ENCODE data around the gene CAVIN3.

CAVIN3 gene

GRCh38 chr11:6319704-6320410 lies 444 bp downstream of the CAVIN3 start:
- no peak overlapping the region for H3K4me3 ChIP-seq (ENCODE audit: low read length)
- no peaks in the 10 kb centered on the region for H3F3A ChIP-seq (ENCODE audit: control insufficient read depth, insufficient read depth)
- H3K27me3 ChIP-seq (ENCODE audit: control insufficient read depth, low read length) = peaks cover 15% of the 10 kb centered on the region; the same call in 1 of the 2 replicates
- no peak overlapping the region for H3K4me2 ChIP-seq (ENCODE audit: low read length)
- H3K36me3 ChIP-seq (ENCODE audit: control insufficient read depth, low read length) = no peaks in the 10 kb centered on the region
- H3K27ac ChIP-seq (ENCODE audit: low read depth, low read length) = no peak overlapping the region
- TF ChIP-seq EZH2phosphoT487 (IDR thresholded peaks at IDR 0.05; ENCODE audit: borderline replicate concordance, low read length) (no peak), CTCF (IDR thresholded peaks at IDR 0.05; ENCODE audit: low read depth, low read length, poor library complexity, severe bottlenecking) (no peak)
- H3K4me1 ChIP-seq (ENCODE audit: control insufficient read depth, low read length) = no peaks in the 10 kb centered on the region
- H3K9me3 ChIP-seq (ENCODE audit: control insufficient read depth, insufficient read depth, low read length) = no peaks in the 10 kb centered on the region
- no peaks in the 10 kb centered on the region for H4K20me1 ChIP-seq (ENCODE audit: control insufficient read depth, insufficient read depth, low read depth, low read length)
- H3K9me2 ChIP-seq (replicated peaks; ENCODE audit: control insufficient read depth, low read length) = no peaks in the 10 kb centered on the region
- H3K79me2 ChIP-seq (ENCODE audit: control insufficient read depth, low read length) = no peaks in the 10 kb centered on the region

- Histone ChIP-seq H3K27me3 (ENCODE audit: control insufficient read depth, low read length) (peaks cover 21% of the 10 kb centered on the region), H3K4me3 (ENCODE audit: low read length) (no peak overlapping the region), H3K36me3 (ENCODE audit: control insufficient read depth, low read length) (no peaks in the 10 kb centered on the region), H3K27ac (ENCODE audit: low read depth, low read length) (no peak overlapping the region), H4K20me1 (ENCODE audit: control insufficient read depth, insufficient read depth, low read depth, low read length) (no peaks in the 10 kb centered on the region), H3K4me2 (ENCODE audit: low read length) (no peak overlapping the region), H3K9me2 (replicated peaks; ENCODE audit: control insufficient read depth, low read length) (no peaks in the 10 kb centered on the region), H3F3A (ENCODE audit: control insufficient read depth, insufficient read depth) (no peaks in the 10 kb centered on the region), H3K9me3 (ENCODE audit: control insufficient read depth, insufficient read depth, low read length) (no peaks in the 10 kb centered on the region), H3K79me2 (ENCODE audit: control insufficient read depth, low read length) (no peaks in the 10 kb centered on the region), H3K4me1 (ENCODE audit: control insufficient read depth, low read length) (no peaks in the 10 kb centered on the region)
- TF ChIP-seq EZH2phosphoT487 (IDR thresholded peaks at IDR 0.05; ENCODE audit: borderline replicate concordance, low read length) = no peak
- TF ChIP-seq CTCF (IDR thresholded peaks at IDR 0.05; ENCODE audit: low read depth, low read length, poor library complexity, severe bottlenecking) = no peak
Measured at GRCh38 chr11:6319001-6319703, 1.1 kb downstream of the CAVIN3 start.

GRCh38 chr11:6318204-6318603 lies 2.1 kb downstream of the CAVIN3 start:
- H3K4me2 ChIP-seq (ENCODE audit: low read length) = no peak overlapping the region
- H3K36me3 ChIP-seq (ENCODE audit: control insufficient read depth, low read length) = no peaks in the 10 kb centered on the region

More at GRCh38 chr11:6318204-6318603, 2.1 kb downstream of the CAVIN3 start:
- Histone ChIP-seq H3K27ac (ENCODE audit: low read depth, low read length) (no peak overlapping the region), H3K9me3 (ENCODE audit: control insufficient read depth, insufficient read depth, low read length) (no peaks in the 10 kb centered on the region), H3K4me3 (ENCODE audit: low read length) (no peak overlapping the region), H3K4me1 (ENCODE audit: control insufficient read depth, low read length) (no peaks in the 10 kb centered on the region), H3F3A (ENCODE audit: control insufficient read depth, insufficient read depth) (no peaks in the 10 kb centered on the region), H4K20me1 (ENCODE audit: control insufficient read depth, insufficient read depth, low read depth, low read length) (no peaks in the 10 kb centered on the region), H3K9me2 (replicated peaks; ENCODE audit: control insufficient read depth, low read length) (no peaks in the 10 kb centered on the region), H3K79me2 (ENCODE audit: control insufficient read depth, low read length) (no peaks in the 10 kb centered on the region), H3K27me3 (ENCODE audit: control insufficient read depth, low read length) (peaks cover 25% of the 10 kb centered on the region)
- TF ChIP-seq EZH2phosphoT487 (IDR thresholded peaks at IDR 0.05; ENCODE audit: borderline replicate concordance, low read length) (no peak), CTCF (IDR thresholded peaks at IDR 0.05; ENCODE audit: low read depth, low read length, poor library complexity, severe bottlenecking) (no peak)
